Activated CD4-positive, alpha-beta T cell treated with anti-CD3 and anti-CD28 coated beads, Interleukin-2, amount 50 U/mL, for 24 hours (primary cell): Measurements from ENCODE around the gene ZNF593.
A peak's percentile ranks its signal among the peaks of the same experiment; 100 is the strongest.

ENCODE experiments used
- DNase-seq, 2 donors: peaks; one replicate each; pipeline ENCODE4 v3.0.0-alpha.2; 2020; ENCODE audit warnings: low read depth in 1 of 2, low spot score in 1 of 2

The ZNF593 gene

GRCh38 chr1:26145960-26146294 is 23.8 kb upstream of the ZNF593 start:
- DNase-seq: no peak

GRCh38 chr1:26148887-26149286 is 20.8 kb upstream of the ZNF593 start:
- DNase-seq: no peak

- DNase-seq: no peak
Measured at GRCh38 chr1:26153966-26154532, 15.7 kb upstream of the ZNF593 start.

- no peak for DNase-seq
Measured at GRCh38 chr1:26154750-26155149, 15.0 kb upstream of the ZNF593 start.

GRCh38 chr1:26155370-26156284 is 14.1 kb upstream of the ZNF593 start:
- DNase-seq: no peak

GRCh38 chr1:26156285-26157038 is 13.2 kb upstream of the ZNF593 start:
- no peak for DNase-seq

GRCh38 chr1:26158271-26158907 is 11.3 kb upstream of the ZNF593 start:
- DNase-seq: no peak

- no peak for DNase-seq
Measured at GRCh38 chr1:26158908-26159742, 10.6 kb upstream of the ZNF593 start, which contains the start of gene FAM110D. FAM110D (plus strand) TSS chr1:26159079; CDS start chr1:26161292, 2,213 bp downstream.

GRCh38 chr1:26159743-26160039 is 10.0 kb upstream of the ZNF593 start:
- no peak for DNase-seq

GRCh38 chr1:26160527-26161414 is 8.9 kb upstream of the ZNF593 start:
- DNase-seq: no peak

- DNase-seq: peak in 1 of 2 donors; percentile 22
Measured at GRCh38 chr1:26161415-26162219, 8.1 kb upstream of the ZNF593 start.

GRCh38 chr1:26162220-26162709 is 7.4 kb upstream of the ZNF593 start:
- no peak for DNase-seq

- DNase-seq: no peak
Measured at GRCh38 chr1:26163684-26164035, 6.0 kb upstream of the ZNF593 start.

- peak in 1 of 2 donors; percentile 37 for DNase-seq
Measured at GRCh38 chr1:26164036-26164860, 5.5 kb upstream of the ZNF593 start.

- no peak for DNase-seq
Measured at GRCh38 chr1:26164861-26165842, 4.6 kb upstream of the ZNF593 start.

- DNase-seq: no peak
Measured at GRCh38 chr1:26166719-26167281, 2.9 kb upstream of the ZNF593 start.
